Measurements from ENCODE around the gene CABP1.

DNA sequence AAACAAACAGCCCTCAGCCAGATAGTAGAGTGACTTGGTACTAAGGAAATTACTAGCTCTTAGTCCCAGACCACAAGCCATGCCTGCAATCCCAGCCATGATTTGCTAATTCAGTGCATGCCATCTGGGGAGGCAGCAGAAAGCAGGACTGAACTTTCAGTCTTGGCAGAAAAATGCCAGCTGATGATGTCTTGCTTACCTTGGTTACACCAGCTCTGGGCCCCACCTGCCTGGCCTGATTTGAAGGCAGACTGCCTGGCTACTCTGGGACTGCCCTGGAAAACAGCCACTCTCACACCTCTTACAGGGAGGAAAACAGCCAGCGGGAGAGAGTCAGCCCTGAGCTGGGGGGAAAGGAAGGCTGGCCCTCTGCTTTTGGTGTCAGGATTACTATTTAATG, 65.2 kb downstream of the CABP1 start:
- no peak for TF ChIP-seq EP300 (IDR thresholded peaks at IDR 0.05)
- TF ChIP-seq, protein P1, sequence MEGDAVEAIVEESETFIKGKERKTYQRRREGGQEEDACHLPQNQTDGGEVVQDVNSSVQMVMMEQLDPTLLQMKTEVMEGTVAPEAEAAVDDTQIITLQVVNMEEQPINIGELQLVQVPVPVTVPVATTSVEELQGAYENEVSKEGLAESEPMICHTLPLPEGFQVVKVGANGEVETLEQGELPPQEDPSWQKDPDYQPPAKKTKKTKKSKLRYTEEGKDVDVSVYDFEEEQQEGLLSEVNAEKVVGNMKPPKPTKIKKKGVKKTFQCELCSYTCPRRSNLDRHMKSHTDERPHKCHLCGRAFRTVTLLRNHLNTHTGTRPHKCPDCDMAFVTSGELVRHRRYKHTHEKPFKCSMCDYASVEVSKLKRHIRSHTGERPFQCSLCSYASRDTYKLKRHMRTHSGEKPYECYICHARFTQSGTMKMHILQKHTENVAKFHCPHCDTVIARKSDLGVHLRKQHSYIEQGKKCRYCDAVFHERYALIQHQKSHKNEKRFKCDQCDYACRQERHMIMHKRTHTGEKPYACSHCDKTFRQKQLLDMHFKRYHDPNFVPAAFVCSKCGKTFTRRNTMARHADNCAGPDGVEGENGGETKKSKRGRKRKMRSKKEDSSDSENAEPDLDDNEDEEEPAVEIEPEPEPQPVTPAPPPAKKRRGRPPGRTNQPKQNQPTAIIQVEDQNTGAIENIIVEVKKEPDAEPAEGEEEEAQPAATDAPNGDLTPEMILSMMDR (IDR thresholded peaks at IDR 0.05) = no peak
- TF ChIP-seq POLR2AphosphoS5 (IDR thresholded peaks at IDR 0.05) = no peak
